Hepatocyte (in vitro differentiated cells): ENCODE results near the gene HEATR3. TPM values are rescaled to one million over a fixed set of nuclear protein-coding genes. Genes with fewer than 3 reads are reported as not detected.

ENCODE experiments used
- DNase-seq: peaks from one replicate; pipeline ENCODE4 v3.0.0-alpha.2; 2016; ENCODE audit warnings: low spot score
- H2AFZ ChIP-seq: fragments of 200-600 bp; sonication (generic); 2 replicates; pipeline ENCODE4 v1.6.0; 2016; ENCODE audit warnings: antibody characterized with exemption, mild to moderate bottlenecking
- H3K27ac ChIP-seq: fragments of 200-600 bp; sonication (generic); 2 replicates; pipeline ENCODE4 v1.5.1; 2016; ENCODE audit warnings: mild to moderate bottlenecking
- H3K27me3 ChIP-seq: fragments of 200-600 bp; sonication (generic); 2 replicates; pipeline ENCODE4 v1.6.1; 2016
- H3K36me3 ChIP-seq: fragments of 200-600 bp; sonication (generic); replicated peaks from 2 replicates; pipeline ENCODE4 v1.5.1; 2016; ENCODE audit warnings: low read depth; ENCODE audit not compliant: insufficient read depth
- H3K4me1 ChIP-seq: fragments of 200-600 bp; sonication (generic); 2 replicates; pipeline ENCODE4 v1.5.1; 2016; ENCODE audit warnings: mild to moderate bottlenecking, moderate library complexity; ENCODE audit not compliant: insufficient read depth
- H3K4me2 ChIP-seq: fragments of 200-600 bp; sonication (generic); 2 replicates; pipeline ENCODE4 v1.6.0; 2016
- H3K4me3 ChIP-seq: fragments of 200-600 bp; sonication (generic); 2 replicates; pipeline ENCODE4 v1.5.1; 2016; ENCODE audit warnings: mild to moderate bottlenecking
- H3K79me2 ChIP-seq: fragments of 200-600 bp; sonication (generic); 2 replicates; pipeline ENCODE4 v1.6.0; 2017; ENCODE audit warnings: mild to moderate bottlenecking
- H3K9me2 ChIP-seq: fragments of 200-600 bp; sonication (generic); replicated peaks from 2 replicates; pipeline ENCODE4 v1.6.0; 2017; ENCODE audit warnings: mild to moderate bottlenecking; ENCODE audit not compliant: insufficient read depth
- H3K9me3 ChIP-seq: fragments of 200-600 bp; sonication (generic); 2 replicates; pipeline ENCODE4 v1.5.1; 2016; ENCODE audit warnings: low read depth, mild to moderate bottlenecking
- H4K20me1 ChIP-seq: fragments of 200-600 bp; sonication (generic); 2 replicates; pipeline ENCODE4 v1.6.0; 2016; ENCODE audit warnings: mild to moderate bottlenecking; ENCODE audit not compliant: insufficient read depth, poor library complexity, severe bottlenecking
- CTCF ChIP-seq: fragments of 200-600 bp; sonication (generic); IDR thresholded peaks from 2 replicates; pipeline ENCODE4 v1.5.1; 2016; ENCODE audit warnings: antibody characterized with exemption, mild to moderate bottlenecking; ENCODE audit not compliant: poor library complexity
- EZH2 ChIP-seq: fragments of 200-600 bp; sonication (generic); IDR thresholded peaks from 2 replicates; pipeline ENCODE4 v1.6.1; 2016; ENCODE audit warnings: antibody characterized with exemption, mild to moderate bottlenecking, borderline replicate concordance
- EZH2phosphoT487 ChIP-seq: fragments of 200-600 bp; sonication (generic); IDR thresholded peaks from one replicate; pipeline ENCODE4 v1.6.1; 2018; ENCODE audit warnings: antibody characterized with exemption, mild to moderate bottlenecking, low read depth, moderate library complexity; ENCODE audit not compliant: unreplicated experiment, severe bottlenecking
- WGBS: methylation state at CpG from one replicate; pipeline ENCODE4 v1.1.6; 2016; ENCODE audit warnings: low lambda C conversion rate; ENCODE audit errors: missing lambda C conversion rate; 5-methylcytosine and 5-hydroxymethylcytosine counted together
- polyA plus RNA-seq: library from polyadenylated mRNA; unstranded; fragments of >200 nt; fragmentation: Nextera tagmentation; extraction: Ambion mirVana; gene quantifications from 2 replicates; pipeline ENCODE4 v1.2.1, GENCODE V29; 2016
- total RNA-seq: library from RNA; depleted of rRNA; stranded (reverse); fragments of >200 nt; gene quantifications from 2 replicates; pipeline ENCODE4 v1.2.3, GENCODE V29; 2014

Gene HEATR3
- total and polyA plus RNA-seq, 2 experiments from 2014 or later, result 3.8 to 16.8 TPM

GRCh38 chr16:50093607-50094539 is 28.1 kb downstream of the HEATR3 start:
- Histone ChIP-seq H3K4me3 (no peak overlapping the region), H3K4me2 (no peak overlapping the region), H3K9me2 (no peaks in the 10 kb centered on the region), H3K79me2 (no peaks in the 10 kb centered on the region), H2AFZ (no peak overlapping the region), H3K27me3 (no peaks in the 10 kb centered on the region), H3K36me3 (no peaks in the 10 kb centered on the region), H3K4me1 (no peaks in the 10 kb centered on the region), H3K9me3 (no peaks in the 10 kb centered on the region), H4K20me1 (no peaks in the 10 kb centered on the region), H3K27ac (no peak overlapping the region)
- 95% methylated on average over 12 of the region's 12 CpGs for WGBS
- TF ChIP-seq EZH2, result no peak
- no peak for TF ChIP-seq EZH2phosphoT487
- no peak for TF ChIP-seq CTCF
- no peak for DNase-seq

- Histone ChIP-seq H3K27ac (no peak overlapping the region), H2AFZ (no peak overlapping the region), H4K20me1 (no peaks in the 10 kb centered on the region), H3K36me3 (no peaks in the 10 kb centered on the region), H3K9me3 (no peaks in the 10 kb centered on the region), H3K79me2 (no peaks in the 10 kb centered on the region), H3K4me3 (no peak overlapping the region), H3K4me2 (no peak overlapping the region), H3K27me3 (no peaks in the 10 kb centered on the region), H3K4me1 (no peaks in the 10 kb centered on the region), H3K9me2 (no peaks in the 10 kb centered on the region)
- DNase-seq, result no peak
- TF ChIP-seq EZH2phosphoT487 (no peak), EZH2 (no peak), CTCF (no peak)
- WGBS, result 71% methylated on average over 3 of the region's 3 CpGs
Observed at GRCh38 chr16:50096791-50097190, 31.0 kb downstream of the HEATR3 start.

- Histone ChIP-seq H3K36me3 (no peaks in the 10 kb centered on the region), H3K4me3 (no peak overlapping the region), H4K20me1 (no peaks in the 10 kb centered on the region), H2AFZ (no peak overlapping the region), H3K4me1 (no peaks in the 10 kb centered on the region), H3K79me2 (no peaks in the 10 kb centered on the region), H3K27me3 (no peaks in the 10 kb centered on the region), H3K9me3 (no peaks in the 10 kb centered on the region), H3K4me2 (no peak overlapping the region), H3K9me2 (no peaks in the 10 kb centered on the region), H3K27ac (no peak overlapping the region)
- WGBS, result 90% methylated on average over 6 of the region's 6 CpGs
- TF ChIP-seq EZH2phosphoT487, result no peak
- no peak for TF ChIP-seq EZH2
- no peak for TF ChIP-seq CTCF
- DNase-seq, result no peak
Observed at GRCh38 chr16:50099957-50100648, 34.3 kb downstream of the HEATR3 start.
